Progenitor cell of endocrine pancreas (in vitro differentiated cells): Measurements from ENCODE around the gene ARHGAP15. TPM values are rescaled to one million over a fixed set of nuclear protein-coding genes. Genes with fewer than 3 reads are reported as not detected.
"Not testable (repeated sequence)": the region's sequence is repeated elsewhere in the genome, so short reads cannot be mapped to it uniquely, and the experiment has no call there.

ENCODE experiments used
- DNase-seq: peaks from one replicate; pipeline ENCODE4 v3.0.0; 2021; ENCODE audit warnings: low spot score; ENCODE audit not compliant: unreplicated experiment
- H3K27ac Mint-ChIP-seq: 2 replicates; pipeline ENCODE4 v1.8.0; 2021; ENCODE audit warnings: mild to moderate bottlenecking, moderate library complexity, mixed read lengths
- H3K27me3 Mint-ChIP-seq: 2 replicates; pipeline ENCODE4 v1.8.0; 2021; ENCODE audit warnings: mixed read lengths
- H3K36me3 Mint-ChIP-seq: 2 replicates; pipeline ENCODE4 v1.8.0; 2022; ENCODE audit warnings: mixed read lengths; ENCODE audit not compliant: insufficient read depth
- H3K4me1 Mint-ChIP-seq: 2 replicates; pipeline ENCODE4 v1.8.0; 2021; ENCODE audit warnings: low read depth, mixed read lengths
- H3K4me3 Mint-ChIP-seq: 2 replicates; pipeline ENCODE4 v1.8.0; 2021; ENCODE audit warnings: low read depth, mild to moderate bottlenecking, moderate library complexity, mixed read lengths
- H3K9me3 Mint-ChIP-seq: 2 replicates; pipeline ENCODE4 v1.8.0; 2021; ENCODE audit warnings: low read depth, mixed read lengths
- CTCF ChIP-seq: fragments of 200-600 bp; sonication (generic); IDR thresholded peaks from one replicate; pipeline ENCODE4 v1.5.0; 2021; ENCODE audit warnings: antibody characterized with exemption, mild to moderate bottlenecking; ENCODE audit not compliant: unreplicated experiment
- total RNA-seq: library from RNA; stranded (reverse); gene quantifications from 2 replicates; pipeline ENCODE4 v1.2.1, GENCODE V29; 2021

The ARHGAP15 gene
- total RNA-seq, 1 donor from 2014 or later: not detected

- no peak overlapping the region for H3K27ac Mint-ChIP-seq
- H3K4me3 Mint-ChIP-seq: no peak overlapping the region
- H3K9me3 Mint-ChIP-seq: no peaks in the 10 kb centered on the region
- no peak for TF ChIP-seq CTCF
- H3K27me3 Mint-ChIP-seq: no peaks in the 10 kb centered on the region
- H3K36me3 Mint-ChIP-seq: no peaks in the 10 kb centered on the region
- DNase-seq: no peak
- H3K4me1 Mint-ChIP-seq: no peaks in the 10 kb centered on the region
Observed at GRCh38 chr2:143087033-143087432, 42.2 kb upstream of the ARHGAP15 start.

GRCh38 chr2:143088388-143088787 is 40.8 kb upstream of the ARHGAP15 start:
- Mint-ChIP-seq H3K4me1 (no peaks in the 10 kb centered on the region), H3K36me3 (no peaks in the 10 kb centered on the region), H3K4me3 (no peak overlapping the region), H3K9me3 (no peaks in the 10 kb centered on the region), H3K27me3 (no peaks in the 10 kb centered on the region), H3K27ac (no peak overlapping the region)
- no peak for TF ChIP-seq CTCF
- no peak for DNase-seq

DNA sequence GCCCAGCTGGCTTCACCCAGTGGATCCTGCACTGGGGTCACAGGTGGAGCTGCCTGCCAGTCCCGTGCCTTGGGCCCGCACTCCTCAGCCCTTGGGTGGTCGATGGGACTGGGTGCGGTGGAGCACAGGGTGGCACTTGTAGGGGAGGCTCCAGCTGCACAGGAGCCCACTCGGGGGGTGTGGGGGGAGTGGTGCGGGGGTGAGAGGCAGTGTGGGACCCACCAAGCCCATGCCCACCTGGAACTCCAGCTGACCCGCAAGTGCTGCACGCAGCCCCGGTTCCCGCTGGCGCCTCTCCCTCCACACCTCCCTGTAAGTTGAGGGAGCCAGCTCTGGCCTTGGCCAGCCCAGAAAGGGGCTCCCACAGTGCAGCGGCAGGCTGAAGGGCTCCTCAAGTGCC is 39.7 kb upstream of the ARHGAP15 start:
- not testable (repeated sequence) for H3K27me3 Mint-ChIP-seq, H3K4me3 Mint-ChIP-seq, H3K9me3 Mint-ChIP-seq, H3K4me1 Mint-ChIP-seq, DNase-seq, H3K27ac Mint-ChIP-seq, H3K36me3 Mint-ChIP-seq

- H3K27ac Mint-ChIP-seq: no peak overlapping the region
- peak; percentile 72 for TF ChIP-seq CTCF
Observed at GRCh38 chr2:143110758-143111428, 18.3 kb upstream of the ARHGAP15 start.

DNA sequence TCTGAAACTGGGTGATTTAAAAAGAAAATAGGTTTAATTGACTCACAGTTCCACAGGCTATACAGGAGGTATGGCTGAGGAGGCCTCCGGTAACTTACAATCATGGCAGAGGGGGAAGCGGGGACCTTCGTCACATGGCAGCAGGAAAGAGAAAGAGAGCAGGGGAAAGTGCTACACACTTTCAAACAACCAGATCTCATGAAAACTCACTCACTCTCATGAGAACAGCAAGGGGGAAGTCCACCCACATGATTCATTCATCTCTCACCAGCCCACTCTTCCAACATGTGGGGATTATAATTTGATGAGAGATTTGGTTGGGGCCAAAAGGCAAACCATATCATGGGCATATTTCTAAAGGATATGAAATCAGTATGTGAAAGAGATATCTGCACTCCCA is 12.0 kb upstream of the ARHGAP15 start:
- Mint-ChIP-seq H3K4me3 (no peak overlapping the region), H3K27ac (no peak overlapping the region), H3K4me1 (no peaks in the 10 kb centered on the region), H3K9me3 (peaks cover 4% of the 10 kb centered on the region), H3K36me3 (no peaks in the 10 kb centered on the region), H3K27me3 (no peaks in the 10 kb centered on the region)
- no peak for DNase-seq
- no peak for TF ChIP-seq CTCF

More at GRCh38 chr2:143110758-143111428, 18.3 kb upstream of the ARHGAP15 start:
- Mint-ChIP-seq H3K36me3 (no peaks in the 10 kb centered on the region), H3K4me1 (peaks cover 6% of the 10 kb centered on the region), H3K4me3 (no peak overlapping the region), H3K9me3 (no peaks in the 10 kb centered on the region), H3K27me3 (no peaks in the 10 kb centered on the region)
- peak; percentile 27 for DNase-seq

- Mint-ChIP-seq H3K27ac (no peak overlapping the region), H3K36me3 (no peaks in the 10 kb centered on the region), H3K9me3 (peaks cover 4% of the 10 kb centered on the region), H3K27me3 (no peaks in the 10 kb centered on the region), H3K4me1 (no peaks in the 10 kb centered on the region), H3K4me3 (no peak overlapping the region)
- no peak for DNase-seq
- TF ChIP-seq CTCF: no peak
Observed at GRCh38 chr2:143121079-143121478, 8.1 kb upstream of the ARHGAP15 start.
